ENCODE data around the gene PRELID3B.
"Not testable (repeated sequence)": the region's sequence is repeated elsewhere in the genome, so short reads cannot be mapped to it uniquely, and the experiment has no call there.

GRCh38 chr20:59041487-59041886, 1.1 kb downstream of the PRELID3B start:
- not testable (repeated sequence) for TF ChIP-seq EZH2phosphoT487 (IDR thresholded peaks at IDR 0.05; ENCODE audit: borderline replicate concordance, low read length); CTCF (IDR thresholded peaks at IDR 0.05; ENCODE audit: low read depth, low read length, poor library complexity, severe bottlenecking)

Data from DOHH2 (cell line).